Thyroid gland (tissue), 4 donors: ENCODE measurements around the gene SAXO1. TPM values are rescaled to one million over a fixed set of nuclear protein-coding genes. Genes with fewer than 3 reads are reported as not detected.

Experiments used
- DNase-seq, 2 donors: peaks; one replicate each; pipeline ENCODE4 v3.0.0-alpha.2; 2019
- H3K27ac ChIP-seq, 3 donors: fragments of 200-600 bp; sonication (generic); 1 replicate in 2 of 3; 2 replicates in 1 of 3; pipeline ENCODE4 v1.5.1; 2016 to 2019; ENCODE audit warnings: mild to moderate bottlenecking in 1 of 3, moderate library complexity in 1 of 3
- H3K27me3 ChIP-seq: fragments of 200-600 bp; sonication (generic); one replicate; pipeline ENCODE4 v1.5.1; 2019
- H3K36me3 ChIP-seq, 2 donors: fragments of 200-600 bp; sonication (generic); one replicate each; pipeline ENCODE4 v1.5.1; 2016 to 2019
- H3K4me1 ChIP-seq, 2 donors: fragments of 200-600 bp; sonication (generic); one replicate each; pipeline ENCODE4 v1.5.1; 2017 to 2019
- H3K4me3 ChIP-seq, 3 donors: fragments of 200-600 bp; sonication (generic); replicated peaks in 1 of 3; 1 replicate in 2 of 3; 2 replicates in 1 of 3; pipeline ENCODE4 v1.5.1; 2016; ENCODE audit warnings: mild to moderate bottlenecking in 1 of 3
- H3K9me3 ChIP-seq: fragments of 200-600 bp; sonication (generic); one replicate; pipeline ENCODE4 v1.5.1; 2017
- CTCF ChIP-seq, 6 experiments: fragments of 200-600 bp in 3 of 6; fragments of 450-650 bp in 3 of 6; sonication (generic) in 3 of 6; IDR thresholded peaks; one replicate each; pipeline ENCODE4 v1.5.1; 2016 to 2019; ENCODE audit warnings: antibody characterized with exemption in 6 of 6, mild to moderate bottlenecking in 2 of 6, inconsistent platforms in 1 of 6, moderate library complexity in 1 of 6
- POLR2A ChIP-seq, 2 donors: fragments of 450-650 bp; IDR thresholded peaks; one replicate each; pipeline ENCODE4 v1.6.1; 2017; ENCODE audit warnings: antibody characterized with exemption in 2 of 2, mild to moderate bottlenecking in 2 of 2, moderate library complexity in 1 of 2
- WGBS, 2 donors: methylation state at CpG; one replicate each; pipeline ENCODE4 v1.1.5; 2017; 5-methylcytosine and 5-hydroxymethylcytosine counted together
- intact Hi-C: fragments of 100-400 bp; cut with DNase I; formaldehyde crosslinking; loops from one replicate; pipeline ENCODE4 v1.15.1; 2023
- total RNA-seq, 4 donors: library from RNA; depleted of rRNA; stranded (reverse); fragments of >200 nt; gene quantifications; one replicate each; pipeline ENCODE4 v1.2.3, GENCODE V29; 2016

The SAXO1 gene
- total RNA-seq, 4 donors from 2014 or later = 0.54 TPM; not detected in 3

GRCh38 chr9:18969128-18969527, 63.9 kb downstream of the SAXO1 start:
- H3K4me3 ChIP-seq = no peak overlapping the region
- no peaks in the 10 kb centered on the region for H3K27me3 ChIP-seq
- WGBS, 2 donors = 70 to 82% methylated on average over 3 of the region's 3 CpGs
- DNase-seq = no peak
- H3K36me3 ChIP-seq = no peaks in the 10 kb centered on the region
- H3K27ac ChIP-seq = no peak overlapping the region
- no peaks in the 10 kb centered on the region for H3K9me3 ChIP-seq
- intact Hi-C loops = no loop called here
- no peaks in the 10 kb centered on the region for H3K4me1 ChIP-seq
- no peak for TF ChIP-seq POLR2A (IDR thresholded peaks at IDR 0.05)

DNA sequence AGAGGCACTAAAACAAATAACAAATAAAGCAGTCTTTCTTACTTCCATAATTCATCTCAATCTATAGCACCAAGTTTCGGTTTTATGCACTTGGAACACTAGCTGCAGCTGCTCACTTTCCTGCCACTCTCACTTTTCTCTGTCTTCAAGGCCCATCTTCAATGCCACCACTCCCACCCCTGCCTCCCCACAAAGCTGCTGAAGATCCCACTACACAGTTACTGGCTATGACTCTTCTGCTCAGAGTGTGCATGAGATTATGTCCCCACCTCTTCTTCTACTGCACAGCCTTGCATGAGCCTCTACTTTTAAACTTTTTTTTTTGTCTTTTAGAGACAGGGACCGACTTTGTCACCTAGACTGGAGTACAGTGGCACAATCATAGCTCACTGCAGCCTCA, 77.4 kb downstream of the SAXO1 start:
- Histone ChIP-seq H3K27ac (no peak overlapping the region), H3K9me3 (no peaks in the 10 kb centered on the region), H3K4me1 (no peaks in the 10 kb centered on the region), H3K36me3 (no peaks in the 10 kb centered on the region), H3K4me3 (no peak overlapping the region), H3K27me3 (no peaks in the 10 kb centered on the region)
- TF ChIP-seq CTCF (IDR thresholded peaks at IDR 0.05) = no peak
- TF ChIP-seq POLR2A (IDR thresholded peaks at IDR 0.05) = no peak
- no peak for DNase-seq
- intact Hi-C loops = no loop called here
- 84 to 86% methylated on average over 2 of the region's 2 CpGs for WGBS, 2 donors

- Histone ChIP-seq H3K36me3 (no peaks in the 10 kb centered on the region), H3K4me1 (no peaks in the 10 kb centered on the region), H3K4me3 (no peak overlapping the region), H3K9me3 (no peaks in the 10 kb centered on the region), H3K27ac (no peak overlapping the region), H3K27me3 (no peaks in the 10 kb centered on the region)
- intact Hi-C loops = no loop called here
- no peak for TF ChIP-seq CTCF (IDR thresholded peaks at IDR 0.05)
- no peak for TF ChIP-seq POLR2A (IDR thresholded peaks at IDR 0.05)
- 95 to 96% methylated on average over 1 of the region's 1 CpG for WGBS, 2 donors
- DNase-seq = no peak
Measured at GRCh38 chr9:18951936-18952335, 81.1 kb downstream of the SAXO1 start.

DNA sequence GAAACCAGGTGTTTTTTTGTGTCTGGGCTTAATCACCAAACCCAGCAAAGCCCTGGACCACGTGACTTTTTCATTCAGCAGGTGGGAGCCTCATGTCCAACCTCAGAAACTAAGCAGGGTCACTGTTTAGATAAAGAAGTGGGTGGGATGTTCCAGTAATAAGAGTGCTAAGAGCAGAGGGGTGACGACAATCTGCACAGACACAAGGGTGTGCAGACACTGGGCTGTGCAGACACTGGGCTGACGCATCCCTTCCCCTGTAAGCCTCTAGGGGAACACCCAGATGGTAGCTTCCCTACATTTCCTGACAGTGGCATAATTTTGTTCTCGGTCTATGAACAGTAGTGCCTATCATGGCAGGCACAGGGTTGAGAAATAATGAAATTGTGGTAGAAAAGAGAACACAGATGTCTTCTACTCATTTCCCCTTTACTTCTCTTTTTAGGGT, 85.1 kb downstream of the SAXO1 start:
- H3K9me3 ChIP-seq = no peaks in the 10 kb centered on the region
- peaks cover 0 to 6% of the 10 kb centered on the region in 2 donors for H3K4me1 ChIP-seq
- H3K27me3 ChIP-seq = no peaks in the 10 kb centered on the region
- H3K36me3 ChIP-seq = no peaks in the 10 kb centered on the region
- no peak for DNase-seq
- H3K4me3 ChIP-seq = no peak overlapping the region
- no peak for TF ChIP-seq POLR2A (IDR thresholded peaks at IDR 0.05)
- no peak for TF ChIP-seq CTCF (IDR thresholded peaks at IDR 0.05)
- 78 to 90% methylated on average over 4 of the region's 4 CpGs for WGBS, 2 donors
- no peak overlapping the region for H3K27ac ChIP-seq
- intact Hi-C loops = no loop called here

GRCh38 chr9:18942801-18943200, 90.2 kb downstream of the SAXO1 start:
- H3K9me3 ChIP-seq = no peaks in the 10 kb centered on the region
- TF ChIP-seq POLR2A (IDR thresholded peaks at IDR 0.05) (no peak), CTCF (IDR thresholded peaks at IDR 0.05) (no peak)
- no peak overlapping the region for H3K27ac ChIP-seq
- peak; percentile 27 to 32 for DNase-seq
- H3K4me1 ChIP-seq = peaks cover 0 to 10% of the 10 kb centered on the region in 2 donors
- H3K27me3 ChIP-seq = no peaks in the 10 kb centered on the region
- intact Hi-C loops = no loop called here
- 28 to 38% methylated on average over 7 of the region's 7 CpGs for WGBS, 2 donors
- no peak overlapping the region for H3K4me3 ChIP-seq
- no peaks in the 10 kb centered on the region for H3K36me3 ChIP-seq
